ENCODE measurements around the gene CDC123. TPM values are rescaled to one million over a fixed set of nuclear protein-coding genes. Genes with fewer than 3 reads are reported as not detected.
"Not testable (repeated sequence)": the region's sequence is repeated elsewhere in the genome, so short reads cannot be mapped to it uniquely, and the experiment has no call there.

The CDC123 gene
- total RNA-seq, 1 experiment from 2014 or later, result 114 TPM

- H3K9me3 Mint-ChIP-seq (ENCODE audit: unreplicated experiment), result no peaks in the 10 kb centered on the region
- POLR2A ChIA-PET, result no interaction called here
- no TSS peak for BruUV-seq (replicated peaks)
- intact Hi-C loops (cut with micrococcal nuclease), result no loop called here
- no peak for DNase-seq (ENCODE audit: unreplicated experiment)
- no peak overlapping the region for H3K27ac Mint-ChIP-seq (ENCODE audit: low read depth, unreplicated experiment)
- no peak overlapping the region for H3K4me3 Mint-ChIP-seq (ENCODE audit: unreplicated experiment)
- no peaks in the 10 kb centered on the region for H3K27me3 Mint-ChIP-seq (ENCODE audit: insufficient read depth, unreplicated experiment)
- no peaks in the 10 kb centered on the region for H3K4me1 Mint-ChIP-seq (ENCODE audit: insufficient read depth, unreplicated experiment)
- H3K36me3 Mint-ChIP-seq (ENCODE audit: insufficient read depth, unreplicated experiment), result peaks cover 84% of the 10 kb centered on the region
- CTCF ChIA-PET, result interaction anchor here (0.6 to 0.7 kb wide), 3 partner anchors 32 to 347 kb away, joined by 3 to 6 read pairs (median 3); no protein-coding TSS in a partner anchor
- TF ChIP-seq CTCF (IDR thresholded peaks at IDR 0.05; ENCODE audit: unreplicated experiment), result no peak
Observed at GRCh38 chr10:12243864-12244620, 48.1 kb downstream of the CDC123 start.

- Mint-ChIP-seq H3K36me3 (ENCODE audit: insufficient read depth, unreplicated experiment) (peaks cover 49% of the 10 kb centered on the region), H3K4me1 (ENCODE audit: insufficient read depth, unreplicated experiment) (no peaks in the 10 kb centered on the region)
Observed at GRCh38 chr10:12250181-12250580, 54.2 kb downstream of the CDC123 start.

GRCh38 chr10:12250702-12251101 is 54.7 kb downstream of the CDC123 start:
- H3K4me3 Mint-ChIP-seq (ENCODE audit: unreplicated experiment); H3K27me3 Mint-ChIP-seq (ENCODE audit: insufficient read depth, unreplicated experiment); H3K27ac Mint-ChIP-seq (ENCODE audit: low read depth, unreplicated experiment); DNase-seq (ENCODE audit: unreplicated experiment); H3K4me1 Mint-ChIP-seq (ENCODE audit: insufficient read depth, unreplicated experiment); H3K9me3 Mint-ChIP-seq (ENCODE audit: unreplicated experiment); BruUV-seq (replicated peaks); intact Hi-C loops (cut with micrococcal nuclease): not testable (repeated sequence)
- CTCF ChIA-PET, result interaction anchor here (0.9 kb wide), 1 partner anchor 11 kb away, joined by 5 read pairs; no protein-coding TSS in a partner anchor
- peaks cover 48% of the 10 kb centered on the region for H3K36me3 Mint-ChIP-seq (ENCODE audit: insufficient read depth, unreplicated experiment)
- POLR2A ChIA-PET, result interaction anchor here (0.7 kb wide), 1 partner anchor 459 kb away, joined by 3 read pairs; no protein-coding TSS in a partner anchor

More at GRCh38 chr10:12250181-12250580, 54.2 kb downstream of the CDC123 start:
- no peak overlapping the region for H3K4me3 Mint-ChIP-seq (ENCODE audit: unreplicated experiment)
- ChIA-PET POLR2A (interaction anchor here (1.7 kb wide), 1 partner anchor 22 kb away, joined by 4 read pairs; no protein-coding TSS in a partner anchor), CTCF (interaction anchor here (0.9 kb wide), 1 partner anchor 11 kb away, joined by 5 read pairs; no protein-coding TSS in a partner anchor)
- no peak overlapping the region for H3K27ac Mint-ChIP-seq (ENCODE audit: low read depth, unreplicated experiment)
- intact Hi-C loops (cut with micrococcal nuclease), result no loop called here
- H3K9me3 Mint-ChIP-seq (ENCODE audit: unreplicated experiment), result no peaks in the 10 kb centered on the region
- DNase-seq (ENCODE audit: unreplicated experiment), result no peak
- BruUV-seq (replicated peaks), result no TSS peak
- no peaks in the 10 kb centered on the region for H3K27me3 Mint-ChIP-seq (ENCODE audit: insufficient read depth, unreplicated experiment)
- no peak for TF ChIP-seq CTCF (IDR thresholded peaks at IDR 0.05; ENCODE audit: unreplicated experiment)

GRCh38 chr10:12251581-12251980 is 55.6 kb downstream of the CDC123 start:
- no TSS peak for BruUV-seq (replicated peaks)
- Mint-ChIP-seq H3K27me3 (ENCODE audit: insufficient read depth, unreplicated experiment) (no peaks in the 10 kb centered on the region), H3K4me1 (ENCODE audit: insufficient read depth, unreplicated experiment) (no peaks in the 10 kb centered on the region), H3K36me3 (ENCODE audit: insufficient read depth, unreplicated experiment) (peaks cover 45% of the 10 kb centered on the region), H3K9me3 (ENCODE audit: unreplicated experiment) (no peaks in the 10 kb centered on the region), H3K4me3 (ENCODE audit: unreplicated experiment) (no peak overlapping the region), H3K27ac (ENCODE audit: low read depth, unreplicated experiment) (no peak overlapping the region)
- intact Hi-C loops (cut with micrococcal nuclease), result no loop called here
- no peak for DNase-seq (ENCODE audit: unreplicated experiment)
- CTCF ChIA-PET, result interaction anchor here (0.6 to 1.6 kb wide), 2 partner anchors 10 to 852 kb away, joined by 4 to 8 read pairs; no protein-coding TSS in a partner anchor
- TF ChIP-seq CTCF (IDR thresholded peaks at IDR 0.05; ENCODE audit: unreplicated experiment), result no peak
- POLR2A ChIA-PET, result interaction anchor here (0.6 to 0.7 kb wide), 3 partner anchors 302 to 1543 kb away, joined by 3 read pairs; no protein-coding TSS in a partner anchor
